ENCODE results near the gene IL17B.

IL17B gene

GRCh38 chr5:149379177-149379761 is at the start of gene IL17B:
Gene IL17B, minus strand, starts transcription at chr5:149379292. Its CDS starts 67 bp downstream, at chr5:149379225.
- DNase-seq = no peak

GRCh38 chr5:149428032-149428431 is 48.9 kb upstream of the IL17B start:
- DNase-seq = no peak

- no peak for DNase-seq
Observed at GRCh38 chr5:149427374-149427773, 48.3 kb upstream of the IL17B start.

DNA sequence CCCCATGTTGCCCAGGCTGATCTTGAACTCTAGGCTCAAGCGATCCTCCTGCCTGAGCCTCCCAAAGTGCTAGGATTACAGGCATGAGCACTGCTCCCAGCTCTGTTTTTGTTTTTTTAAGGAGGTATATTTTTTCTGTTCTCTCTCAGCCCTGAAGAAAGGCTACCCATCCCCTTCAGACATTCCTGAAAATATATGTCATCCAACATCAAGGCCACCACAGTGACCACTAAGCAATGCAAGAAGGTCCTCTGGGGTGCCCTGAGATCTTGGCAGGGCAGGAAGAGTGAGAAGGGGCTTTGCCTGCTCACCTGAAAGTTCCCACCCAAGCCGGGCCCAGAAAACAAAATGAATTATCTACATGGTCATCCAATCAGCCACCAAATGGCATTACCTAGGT is 47.8 kb upstream of the IL17B start:
- DNase-seq = no peak

GRCh38 chr5:149425729-149426128 is 46.6 kb upstream of the IL17B start:
- DNase-seq = no peak

DNA sequence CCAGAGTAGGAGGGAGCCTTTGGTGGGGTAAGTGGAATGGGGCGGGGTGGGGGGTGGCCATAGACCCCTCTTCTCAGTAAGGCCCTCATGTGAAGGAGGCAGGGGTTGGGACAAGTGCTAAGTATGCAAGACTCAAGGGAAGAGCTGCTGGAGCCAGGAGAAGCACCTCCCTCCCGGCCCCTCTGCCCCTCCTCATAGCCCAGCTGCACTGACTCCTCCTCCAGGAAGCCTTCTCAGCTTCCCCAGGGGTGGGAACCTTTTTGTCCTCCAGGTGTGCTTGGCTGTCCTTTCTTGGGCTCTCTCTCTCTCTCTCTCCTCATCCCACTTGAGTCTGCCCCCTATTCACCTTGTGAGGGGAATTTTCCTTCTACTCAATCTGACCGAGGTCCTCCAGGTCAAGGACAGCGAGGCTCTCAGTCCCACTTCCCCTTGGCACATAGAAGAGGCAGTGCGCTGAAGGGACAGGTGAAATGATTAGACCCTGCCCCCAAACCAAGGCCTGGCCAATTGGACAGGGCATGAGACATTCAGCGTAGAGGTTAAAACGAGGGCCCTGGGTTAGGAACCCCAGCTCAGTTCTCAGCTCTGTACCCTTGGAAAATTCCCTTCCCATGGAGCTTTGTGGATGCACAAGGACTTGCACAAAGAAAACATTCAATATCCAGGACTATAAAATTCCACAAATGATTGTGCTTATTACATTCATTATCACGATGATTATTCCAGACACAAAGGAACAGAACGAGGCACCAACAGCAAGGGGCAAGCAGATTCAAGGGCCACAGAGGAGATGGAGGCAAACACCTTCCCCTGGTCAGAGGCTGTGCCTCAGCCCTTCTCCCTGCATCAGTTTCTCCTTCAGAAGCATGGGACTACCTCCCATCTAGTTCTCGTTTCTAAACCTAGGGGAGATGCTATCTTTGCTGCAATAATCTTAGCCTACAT is 45.6 kb upstream of the IL17B start:
- DNase-seq = no peak

DNA sequence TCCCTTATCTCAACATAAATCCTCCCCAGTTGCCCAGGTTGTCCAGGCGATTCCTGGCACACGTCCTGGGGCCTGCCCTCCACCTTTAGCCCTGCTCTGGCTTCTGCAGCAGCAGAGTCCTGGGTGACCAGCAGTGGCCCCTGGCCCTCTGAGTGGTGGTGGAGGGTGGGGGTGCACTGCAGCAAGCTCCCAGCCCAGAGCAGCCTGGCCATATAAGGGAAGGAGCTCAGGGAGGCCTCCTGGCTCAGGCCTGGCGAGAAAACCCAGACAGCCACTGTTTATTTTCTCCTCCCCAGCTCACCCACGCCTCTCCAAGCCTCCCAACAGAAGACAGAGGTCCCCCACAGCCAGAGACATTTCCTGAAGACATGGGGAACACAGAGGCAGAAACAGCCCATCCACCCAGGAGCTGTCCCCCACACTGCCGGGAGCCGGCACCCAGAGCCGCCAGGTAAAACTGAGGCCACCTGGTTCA is 44.7 kb upstream of the IL17B start:
- DNase-seq = no peak

DNA sequence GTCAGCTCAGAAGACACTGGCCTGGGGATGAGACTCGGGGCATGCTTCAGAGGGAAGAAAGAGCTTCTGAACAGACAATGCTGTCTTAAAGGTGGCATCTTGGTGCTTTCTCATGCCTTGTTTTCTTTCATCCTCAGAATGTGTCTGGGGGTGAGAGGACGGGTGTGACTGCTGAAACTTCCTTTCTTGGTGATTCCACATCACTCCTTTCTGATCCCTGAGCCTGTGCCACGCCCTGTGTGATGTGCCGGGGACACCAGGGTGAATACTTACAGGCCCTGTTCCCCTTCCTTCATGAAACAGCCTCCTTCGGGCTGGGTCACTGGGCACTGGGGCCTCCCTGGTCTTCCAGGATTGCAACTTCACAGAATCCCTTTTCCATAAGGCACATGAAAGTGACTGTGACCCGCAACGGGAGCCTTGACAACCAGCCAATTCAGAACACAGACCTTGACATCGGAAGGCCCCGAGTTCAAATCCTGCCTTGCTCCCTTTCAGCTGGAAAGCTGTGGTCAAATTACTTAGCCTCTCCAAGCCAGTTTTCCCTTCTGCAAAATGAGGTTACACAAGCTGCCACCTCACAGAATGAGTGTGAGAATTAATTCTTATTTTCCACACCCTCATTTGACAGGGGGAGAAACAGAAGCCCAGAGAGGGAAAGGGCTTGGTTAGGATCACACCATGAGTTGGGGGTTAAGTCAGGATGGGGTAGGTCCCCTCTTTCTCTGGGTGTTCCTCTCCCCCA is 44.1 kb upstream of the IL17B start:
- no peak for DNase-seq

DNA sequence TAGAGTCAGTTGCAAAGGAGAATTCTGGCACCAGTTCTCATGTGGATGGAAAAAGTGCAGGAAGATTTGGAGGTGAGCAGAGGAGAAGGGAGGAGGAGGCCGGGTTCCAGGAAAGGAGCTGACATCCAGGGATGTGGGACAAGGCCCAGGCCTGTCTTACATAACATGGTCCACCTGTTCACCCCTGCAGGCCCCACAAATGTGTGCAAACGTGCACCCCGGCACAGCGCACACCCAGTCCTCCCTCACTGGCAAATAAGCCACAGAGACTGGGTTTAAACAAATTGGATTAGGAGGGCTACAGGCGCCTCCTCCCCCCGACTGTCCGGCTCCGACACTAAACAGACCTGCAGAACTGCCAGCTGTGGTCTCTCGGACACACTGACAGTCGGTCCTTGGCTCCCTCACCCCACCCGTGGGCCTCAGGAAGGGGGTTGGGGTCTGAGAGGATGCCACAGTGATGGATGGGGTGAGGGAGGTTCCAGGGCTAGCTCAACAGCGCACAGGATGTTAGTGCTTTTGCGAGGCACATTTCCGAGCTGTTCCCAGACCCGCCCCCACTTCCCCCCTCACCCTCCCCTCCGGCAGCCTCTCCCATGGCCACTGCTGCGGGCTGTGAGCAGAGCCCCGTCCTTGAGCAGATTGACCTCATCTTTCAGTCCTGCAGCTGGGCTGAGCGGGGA is 43.4 kb upstream of the IL17B start:
- DNase-seq = no peak

DNA sequence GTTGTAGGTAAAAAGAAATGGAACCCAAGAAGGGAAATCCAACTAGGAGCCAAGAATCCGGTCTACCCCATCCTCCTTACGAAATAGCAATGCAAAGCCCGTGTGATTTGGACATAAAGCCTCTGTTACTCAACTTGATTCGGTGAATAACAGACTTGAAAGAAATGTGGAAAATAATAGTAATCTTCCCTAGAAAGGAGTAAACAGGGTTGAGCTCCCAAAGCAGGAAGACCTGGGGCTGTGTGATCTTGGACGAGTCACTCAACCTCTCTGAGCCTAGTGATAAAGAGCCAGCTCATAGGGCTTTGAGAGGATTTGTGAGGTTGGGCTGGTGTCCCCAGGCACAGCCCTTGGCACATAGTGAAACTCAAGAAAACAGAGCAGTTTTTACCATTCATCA is 42.7 kb upstream of the IL17B start:
- DNase-seq = no peak

DNA sequence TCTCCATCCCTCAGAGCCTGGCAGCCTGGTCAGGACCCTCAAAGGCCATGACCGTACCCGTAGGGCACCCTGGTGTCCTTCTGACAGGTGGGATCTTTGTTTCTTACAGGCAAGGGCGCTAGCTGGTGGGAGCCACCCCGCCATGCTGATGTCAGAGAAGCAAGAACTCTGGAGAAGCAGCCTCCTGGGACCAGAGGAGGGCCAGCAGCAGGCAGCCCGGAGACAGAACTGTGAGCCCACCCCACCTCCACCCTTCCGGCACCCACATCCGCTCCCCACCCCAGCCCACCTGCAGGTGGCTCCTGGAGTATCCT is 42.2 kb upstream of the IL17B start:
- DNase-seq = no peak

DNA sequence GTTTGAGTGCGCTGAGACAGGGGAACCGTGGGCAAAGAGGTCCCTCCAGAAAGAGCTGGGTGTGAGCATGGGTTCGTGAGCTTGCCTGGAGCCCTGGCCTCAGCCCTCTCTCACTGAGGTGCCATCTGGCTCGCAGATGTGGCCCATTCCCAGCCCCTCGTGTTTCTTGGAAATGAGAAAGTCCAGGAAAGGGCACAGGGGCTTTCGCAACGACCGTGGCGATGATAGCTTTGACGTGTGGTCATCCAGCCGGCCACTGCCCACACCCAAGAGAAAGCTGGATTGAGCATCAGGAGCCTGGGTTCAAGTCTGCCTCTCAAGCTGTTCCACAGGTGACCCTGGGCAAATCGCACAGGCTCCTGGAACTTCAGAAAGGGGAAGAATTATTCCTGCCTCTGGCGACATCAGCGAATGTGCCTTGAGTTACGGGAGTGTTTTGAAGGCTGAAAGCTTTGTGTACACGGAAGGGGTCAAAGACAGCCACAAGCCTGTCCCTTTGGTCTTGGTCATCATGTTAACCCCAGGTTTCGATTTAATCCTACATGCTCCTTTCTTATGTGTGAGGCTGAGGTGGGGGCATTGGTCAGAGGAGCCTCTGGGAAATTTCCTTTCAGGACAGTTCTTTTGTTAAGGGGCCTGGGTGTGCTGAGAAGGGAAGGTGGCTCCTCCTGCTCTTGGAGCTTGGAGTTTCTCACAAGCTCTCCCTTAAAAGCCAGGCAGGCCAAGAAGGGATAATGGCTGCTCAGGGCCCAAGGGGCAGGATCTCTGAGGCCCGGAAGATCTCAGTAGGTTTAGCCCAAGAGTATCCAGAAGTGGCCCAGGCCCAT is 41.7 kb upstream of the IL17B start:
- DNase-seq = no peak

DNA sequence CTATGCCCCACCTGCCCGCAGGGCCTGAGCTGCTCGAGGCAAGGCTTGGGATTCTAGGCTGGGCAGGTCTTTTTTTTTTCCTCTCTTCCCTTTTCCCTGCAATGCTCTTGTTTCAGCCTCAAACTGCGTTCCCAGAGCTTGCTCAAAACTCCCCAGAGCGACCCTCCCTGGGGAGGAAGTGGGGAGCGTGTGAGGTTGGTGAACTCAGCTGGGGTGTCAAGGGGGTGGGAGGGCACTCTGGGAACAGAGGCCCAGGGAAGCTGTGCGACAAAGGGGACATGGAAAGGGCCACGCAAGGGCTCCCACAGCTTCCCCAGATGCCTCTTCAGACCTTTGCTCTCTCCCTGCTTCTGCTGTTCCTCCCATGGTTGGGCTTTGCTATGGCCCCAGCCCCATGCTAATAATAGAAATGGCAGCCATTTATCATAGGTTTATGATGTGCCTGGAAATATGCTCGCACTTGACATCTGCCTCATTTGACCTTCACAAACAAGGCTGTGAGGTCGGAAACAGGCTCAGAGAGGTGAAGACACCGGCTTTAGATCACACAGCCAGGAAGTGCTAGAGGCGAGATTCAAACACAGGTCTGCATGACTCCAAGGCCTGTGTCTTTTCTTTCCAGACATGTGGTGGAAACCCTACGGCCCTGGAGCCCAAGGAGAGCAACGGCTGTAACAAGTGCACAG is 40.9 kb upstream of the IL17B start:
- DNase-seq = no peak

GRCh38 chr5:149419532-149419858 is 40.4 kb upstream of the IL17B start:
- DNase-seq = no peak

DNA sequence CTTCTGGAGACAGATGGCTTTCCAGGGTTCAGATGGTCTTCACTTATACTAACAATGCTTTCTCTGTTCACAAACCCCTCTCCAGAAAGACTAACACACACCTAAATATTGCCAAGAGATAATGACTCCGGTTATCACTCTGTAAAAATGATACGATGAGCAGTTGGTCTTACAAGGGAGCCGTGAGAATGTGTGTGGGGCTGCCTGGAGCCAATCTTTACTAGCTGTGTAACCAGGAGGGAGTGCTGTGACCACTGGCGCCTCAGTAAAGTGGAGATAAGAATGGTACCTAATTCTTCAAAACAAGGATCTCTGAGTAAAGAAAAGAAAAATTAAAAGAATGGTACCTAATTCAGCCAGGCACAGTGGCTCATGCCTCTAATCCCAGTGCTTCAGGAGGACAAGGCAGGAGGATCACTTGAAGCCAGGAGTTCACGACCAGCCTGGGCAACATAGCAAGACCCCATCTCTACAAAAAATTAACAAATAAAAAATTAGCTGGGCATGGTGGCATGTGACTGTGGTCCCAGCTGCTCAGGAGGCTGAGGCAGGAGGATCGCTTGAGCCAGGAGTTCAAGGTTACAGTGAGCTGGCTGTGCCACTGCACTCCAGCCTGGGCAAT is 39.9 kb upstream of the IL17B start:
- no peak for DNase-seq

GRCh38 chr5:149417711-149418368 is 38.7 kb upstream of the IL17B start:
- DNase-seq = no peak

DNA sequence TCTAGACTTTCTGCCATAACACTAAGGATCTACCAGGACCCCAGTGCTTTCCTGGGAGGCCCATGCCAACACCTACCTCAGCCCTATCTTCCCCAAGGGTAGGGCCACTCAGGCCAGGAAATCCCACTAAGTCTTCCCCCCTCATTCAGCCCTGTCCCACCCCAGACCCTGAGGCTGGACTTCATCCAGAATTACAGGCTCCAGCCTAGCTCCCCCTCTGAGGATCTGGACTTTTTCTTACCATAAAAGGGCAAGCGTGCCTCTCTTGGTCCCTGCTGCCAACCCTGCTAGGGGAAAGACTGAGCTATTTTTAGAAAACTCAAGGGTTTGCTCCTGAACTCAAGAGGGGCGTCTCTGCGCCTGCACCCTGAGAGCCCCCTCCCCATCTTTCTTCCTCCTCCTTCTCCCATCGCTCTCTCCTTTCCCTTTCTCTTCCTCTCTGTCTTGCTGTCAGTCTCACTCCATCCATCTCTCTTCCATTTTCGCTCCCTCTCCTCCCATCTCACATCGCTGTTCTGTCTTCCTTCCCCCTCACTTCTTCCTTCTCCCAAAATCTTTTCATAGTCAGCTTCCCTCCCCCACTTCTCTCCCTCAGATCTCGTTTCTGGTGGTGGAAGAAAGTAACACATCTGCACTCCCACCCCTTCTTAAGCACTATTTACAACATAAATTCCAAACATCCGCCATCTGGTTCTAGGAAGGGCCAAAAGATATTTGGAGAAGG is 38.1 kb upstream of the IL17B start:
- no peak for DNase-seq

DNA sequence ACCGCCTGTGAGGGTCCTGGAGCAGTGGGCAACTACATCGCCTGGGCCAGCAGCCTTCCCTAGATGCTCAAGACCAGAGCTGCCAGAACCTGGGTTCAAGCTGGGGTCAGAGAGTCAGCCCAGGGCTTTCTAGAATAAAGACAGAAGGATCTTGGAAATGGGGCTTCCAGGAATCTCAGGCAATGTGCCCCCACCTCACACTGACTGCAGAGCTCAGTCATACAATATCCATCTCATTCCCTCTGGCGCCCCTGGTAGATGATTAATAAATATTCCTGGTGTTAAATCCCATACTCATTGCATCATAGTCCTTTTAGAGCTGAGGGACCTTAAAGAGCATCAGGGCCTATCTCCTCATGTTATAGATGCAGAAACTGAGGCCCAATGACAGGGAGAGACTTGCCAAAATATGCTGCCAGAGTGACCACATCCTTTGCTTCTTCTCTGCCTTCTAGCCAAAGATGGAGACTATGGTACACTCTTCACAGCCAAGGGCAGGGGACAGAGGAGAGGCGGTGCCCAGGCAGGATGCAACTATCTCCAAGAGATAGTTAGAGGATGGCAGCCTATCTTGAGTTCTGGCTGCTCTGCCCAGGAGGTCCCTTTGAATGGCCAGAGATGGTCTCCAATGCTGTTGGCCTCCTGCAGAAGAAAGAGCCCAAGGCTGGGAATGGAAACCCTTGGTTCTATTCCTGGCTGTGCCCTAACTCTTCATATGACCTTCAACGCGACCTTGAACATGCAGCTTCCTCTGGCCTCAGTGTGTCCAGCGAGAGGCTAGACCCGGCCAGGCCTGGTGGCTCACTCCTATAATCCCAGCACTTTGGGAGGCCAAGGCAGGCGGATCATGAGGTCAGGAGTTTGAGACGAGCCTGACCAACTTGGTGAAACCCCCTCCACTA is 36.2 kb upstream of the IL17B start:
- no peak for DNase-seq

Measured in RPMI8226 (cell line).